Esophagus squamous epithelium (tissue), 4 donors: ENCODE measurements around the gene SLC17A3.

Experiments
- CTCF ChIP-seq, 6 experiments: fragments of 450-650 bp in 4 of 6; fragments of 200-600 bp in 2 of 6; sonication (generic) in 2 of 6; IDR thresholded peaks; one replicate each; pipeline ENCODE4 v1.5.1; 2016 to 2019; ENCODE audit warnings: antibody characterized with exemption in 6 of 6, mild to moderate bottlenecking in 4 of 6, moderate library complexity in 4 of 6
- POLR2A ChIP-seq, 4 donors: fragments of 450-650 bp; IDR thresholded peaks; one replicate each; pipeline ENCODE4 v1.6.1; 2017; ENCODE audit warnings: antibody characterized with exemption in 4 of 4, mild to moderate bottlenecking in 4 of 4, moderate library complexity in 3 of 4

- TF ChIP-seq CTCF (IDR thresholded peaks at IDR 0.05): no peak
- no peak for TF ChIP-seq POLR2A (IDR thresholded peaks at IDR 0.05)
Measured at GRCh38 chr6:25903467-25904099, 29.5 kb upstream of the SLC17A3 start.
